Right renal cortex interstitium (tissue), 3 donors: ENCODE results near the gene SHANK1. TPM values are rescaled to one million over a fixed set of nuclear protein-coding genes. Genes with fewer than 3 reads are reported as not detected.

Experiments
- DNase-seq, 3 donors: peaks; one replicate each; pipeline ENCODE4 v3.0.0-alpha.2; 2013; ENCODE audit warnings: low read depth in 3 of 3, low spot score in 2 of 3
- polyA plus RNA-seq, 3 donors: library from polyadenylated mRNA; unstranded; fragments of 120-200 nt; gene quantifications; one replicate each; pipeline ENCODE4 v1.2.1, GENCODE V29; 2013; ENCODE audit not compliant: insufficient read length in 3 of 3

SHANK1 gene
- polyA plus RNA-seq, 3 donors: 3.5 to 5.0 (median 4.9) TPM

DNA sequence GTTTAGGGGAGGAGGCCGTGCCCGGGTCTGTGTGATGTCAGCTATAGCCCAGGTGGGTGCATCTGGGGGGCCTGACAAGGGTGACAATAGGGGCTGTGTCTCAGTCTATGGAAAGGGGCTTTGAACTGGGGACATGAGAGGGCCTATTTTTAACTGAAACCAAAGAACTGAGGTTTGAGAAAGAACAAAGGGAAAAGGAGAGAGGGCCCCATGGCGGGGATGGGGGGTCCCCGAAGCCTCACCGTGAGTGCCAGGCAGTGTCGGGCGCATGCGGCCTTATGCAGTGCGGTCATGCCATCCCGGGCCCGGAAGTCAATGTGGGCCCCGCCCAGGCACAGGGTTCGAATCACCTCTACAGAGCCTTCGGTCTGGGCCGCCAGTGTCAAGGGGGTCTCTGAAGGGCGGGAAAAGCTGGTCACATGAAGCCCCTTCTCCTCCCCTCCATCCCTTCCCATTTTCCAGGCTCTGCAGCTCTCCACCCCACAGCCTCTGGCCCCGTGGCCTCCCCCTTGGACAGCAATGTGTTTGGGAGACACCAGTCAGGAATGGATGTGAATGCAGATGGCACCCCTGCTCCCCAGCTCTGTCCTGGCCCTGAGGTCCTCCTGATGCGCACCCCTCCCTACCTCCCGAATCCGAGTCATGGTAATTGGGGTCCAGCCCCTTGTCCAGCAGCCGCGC, 5.9 kb downstream of the SHANK1 start:
- DNase-seq: no peak

DNA sequence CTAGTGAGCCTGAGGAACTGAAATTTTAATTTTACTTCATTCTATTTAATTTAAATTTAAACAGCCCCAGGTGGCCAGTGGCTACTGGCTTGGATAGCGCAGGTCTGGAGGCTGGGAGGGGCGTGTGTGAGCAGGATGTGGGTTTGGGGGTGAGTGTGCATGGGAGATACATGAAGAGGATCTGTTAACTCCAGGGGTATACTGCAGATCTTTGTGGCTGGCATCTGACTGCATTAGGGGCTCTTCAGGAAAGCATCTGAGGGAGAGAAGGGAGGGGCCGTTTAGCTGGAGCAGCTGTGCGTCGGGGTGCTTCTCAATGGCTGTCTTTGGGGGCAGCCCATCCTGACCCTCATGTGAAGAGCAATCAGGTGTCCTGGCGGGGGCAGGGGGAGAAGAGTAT, 6.8 kb downstream of the SHANK1 start:
- no peak for DNase-seq

DNA sequence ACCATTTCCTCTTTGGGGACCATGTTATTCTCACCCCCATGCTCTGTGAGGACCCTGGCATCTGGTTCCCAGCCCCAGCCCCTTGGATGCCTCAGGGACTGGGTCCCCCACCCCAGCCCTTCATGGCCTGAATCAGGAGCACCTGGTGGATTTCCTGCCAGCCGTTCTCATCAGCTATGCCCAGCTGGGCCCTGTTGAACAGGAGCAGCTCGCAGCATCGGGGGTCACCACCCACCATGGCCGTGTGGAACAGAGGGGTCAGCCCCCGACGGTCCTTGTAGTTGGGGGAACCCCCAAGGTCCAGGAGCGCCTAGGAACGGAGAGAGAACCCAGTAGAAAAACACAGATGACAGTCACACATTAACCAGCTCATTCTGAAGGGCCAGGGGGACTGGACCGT, 7.8 kb downstream of the SHANK1 start:
- DNase-seq: no peak

DNA sequence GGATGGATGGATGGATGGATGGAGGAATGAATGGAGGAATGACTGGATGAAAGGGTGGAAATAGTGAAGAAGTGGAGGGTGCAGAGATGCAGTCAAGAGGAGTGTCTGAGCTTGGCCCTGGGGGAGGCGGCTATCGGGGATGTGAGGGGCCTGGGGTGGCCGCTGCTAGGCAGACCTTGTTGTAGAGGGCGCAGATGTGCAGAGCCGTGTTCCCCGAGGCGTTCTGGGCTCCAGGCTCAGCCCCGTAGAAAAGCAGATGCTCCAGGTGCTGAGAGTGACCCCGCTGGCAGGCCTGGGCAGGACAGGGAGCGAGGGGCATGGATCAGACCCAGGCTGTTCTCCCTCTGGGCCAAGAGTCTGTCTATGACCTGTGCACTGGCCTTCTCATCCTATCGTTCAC, 8.4 kb downstream of the SHANK1 start:
- no peak for DNase-seq

DNA sequence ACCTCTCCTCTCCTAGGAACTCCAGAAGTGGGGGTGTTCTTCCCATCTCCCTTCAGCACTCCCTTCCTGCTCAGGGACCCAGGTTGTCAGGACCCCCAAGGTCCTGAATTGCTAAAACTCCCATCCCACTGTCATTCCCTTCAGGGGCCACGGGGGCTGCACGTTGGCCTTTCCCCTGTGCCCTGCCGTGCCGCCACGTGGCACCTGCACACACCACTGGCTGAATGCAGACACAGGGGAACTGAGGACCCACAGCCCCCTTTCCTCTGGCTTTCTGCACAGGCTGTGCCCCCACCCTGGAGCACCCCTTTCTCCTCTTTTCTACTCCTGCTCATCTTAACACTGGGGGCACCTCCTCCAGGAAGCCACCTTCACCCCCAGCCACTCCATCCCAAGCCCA, 9.0 kb downstream of the SHANK1 start:
- DNase-seq: no peak

DNA sequence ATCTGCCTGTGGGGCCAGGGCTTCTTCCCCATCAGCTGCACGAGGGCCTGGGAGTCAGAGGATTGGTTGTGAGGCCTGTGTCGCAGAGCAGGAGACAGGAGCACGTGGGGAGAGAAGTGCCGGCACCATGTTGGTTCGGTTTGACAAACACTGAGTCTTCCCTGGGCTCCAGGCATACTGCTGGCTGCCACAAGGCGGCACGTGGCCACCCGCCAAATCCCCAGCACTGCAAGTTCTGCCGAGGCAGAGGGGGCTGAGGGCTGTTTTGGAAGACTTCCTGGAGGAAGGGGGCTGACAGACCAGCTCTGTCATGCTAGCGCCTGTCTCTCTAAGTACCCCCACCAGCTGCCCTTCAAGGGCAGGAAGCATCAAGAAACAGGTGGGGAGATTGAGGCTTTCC, 9.5 kb downstream of the SHANK1 start:
- DNase-seq: no peak

DNA sequence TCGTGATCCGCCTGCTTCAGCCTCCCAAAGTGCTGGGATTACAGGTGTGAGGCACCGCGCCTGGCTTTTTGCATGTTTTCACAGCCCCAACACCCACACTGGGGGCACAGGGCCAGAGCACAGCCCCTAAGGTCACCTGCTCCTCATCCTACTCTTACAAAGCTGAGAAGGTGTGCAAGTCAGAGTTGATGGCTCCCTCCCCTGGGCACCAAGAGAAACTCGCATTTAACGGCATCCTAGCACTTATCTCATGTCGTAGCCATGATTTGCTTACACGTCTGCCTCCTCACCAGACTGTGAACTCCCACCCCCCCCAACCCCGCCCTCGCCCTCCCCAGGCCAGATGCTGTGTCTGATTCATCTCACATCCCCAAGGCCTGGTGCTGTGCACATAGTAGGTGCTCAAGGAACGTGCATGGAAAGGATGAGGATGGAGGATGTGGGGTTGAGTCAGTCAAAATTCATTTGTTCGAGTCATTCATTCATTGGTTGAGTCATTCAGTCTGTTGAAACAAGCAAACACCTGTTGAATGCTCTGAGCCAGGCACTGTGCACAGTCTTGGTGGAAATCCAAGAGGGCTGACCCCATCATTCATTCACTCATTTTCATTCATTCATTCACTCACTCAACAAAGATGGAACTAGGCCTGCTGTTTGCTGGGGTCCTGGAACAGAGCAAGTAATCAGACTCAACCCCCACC, 11.3 kb downstream of the SHANK1 start:
- DNase-seq: no peak

DNA sequence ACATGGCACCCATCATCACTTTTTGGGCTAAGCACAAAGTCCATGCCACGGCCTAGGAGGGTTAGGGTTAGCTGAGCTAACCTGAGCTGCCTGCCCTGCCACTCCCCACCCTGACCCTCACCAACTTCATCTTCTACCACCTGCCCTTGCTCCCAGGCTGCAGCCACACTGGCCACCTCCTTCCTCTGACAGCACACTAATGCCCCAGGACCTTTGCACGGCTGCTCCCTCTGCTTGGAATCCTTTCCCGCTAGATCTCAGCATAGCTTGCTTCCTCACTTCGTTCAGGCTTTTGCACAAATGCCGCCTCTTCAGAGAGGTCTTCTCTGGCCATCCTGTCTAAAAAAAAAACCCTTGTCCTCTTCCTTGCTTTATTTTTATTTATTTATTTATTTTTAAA, 13.2 kb downstream of the SHANK1 start:
- DNase-seq: no peak

DNA sequence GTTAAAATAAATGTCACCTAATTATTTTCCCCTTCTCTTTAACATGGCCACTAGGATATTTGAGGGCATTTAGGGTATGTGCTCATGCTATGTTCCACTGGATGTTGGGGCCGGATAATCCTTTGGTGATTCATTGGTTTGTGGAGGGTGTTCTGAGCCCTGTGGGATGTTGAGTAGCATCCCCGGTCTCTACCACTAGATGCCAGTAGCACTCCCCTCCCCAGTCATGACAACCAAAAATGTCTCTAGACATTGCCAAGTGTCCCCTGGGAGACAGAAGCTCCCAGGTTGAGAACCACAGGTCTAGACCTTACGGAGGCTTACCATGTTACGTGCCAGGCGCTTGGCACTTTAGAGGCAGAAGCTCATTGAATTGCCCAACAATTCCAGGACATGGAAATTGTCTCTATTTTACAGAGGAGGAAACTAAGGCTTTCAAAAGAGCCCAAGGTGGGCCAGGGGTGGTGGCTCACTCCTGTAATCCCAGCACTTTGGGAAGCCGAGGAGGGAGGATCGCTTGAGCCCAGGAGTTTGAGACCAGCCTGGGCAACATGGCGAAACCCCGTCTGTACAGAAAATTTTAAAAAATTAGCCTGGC, 14.1 kb downstream of the SHANK1 start:
- DNase-seq: no peak

DNA sequence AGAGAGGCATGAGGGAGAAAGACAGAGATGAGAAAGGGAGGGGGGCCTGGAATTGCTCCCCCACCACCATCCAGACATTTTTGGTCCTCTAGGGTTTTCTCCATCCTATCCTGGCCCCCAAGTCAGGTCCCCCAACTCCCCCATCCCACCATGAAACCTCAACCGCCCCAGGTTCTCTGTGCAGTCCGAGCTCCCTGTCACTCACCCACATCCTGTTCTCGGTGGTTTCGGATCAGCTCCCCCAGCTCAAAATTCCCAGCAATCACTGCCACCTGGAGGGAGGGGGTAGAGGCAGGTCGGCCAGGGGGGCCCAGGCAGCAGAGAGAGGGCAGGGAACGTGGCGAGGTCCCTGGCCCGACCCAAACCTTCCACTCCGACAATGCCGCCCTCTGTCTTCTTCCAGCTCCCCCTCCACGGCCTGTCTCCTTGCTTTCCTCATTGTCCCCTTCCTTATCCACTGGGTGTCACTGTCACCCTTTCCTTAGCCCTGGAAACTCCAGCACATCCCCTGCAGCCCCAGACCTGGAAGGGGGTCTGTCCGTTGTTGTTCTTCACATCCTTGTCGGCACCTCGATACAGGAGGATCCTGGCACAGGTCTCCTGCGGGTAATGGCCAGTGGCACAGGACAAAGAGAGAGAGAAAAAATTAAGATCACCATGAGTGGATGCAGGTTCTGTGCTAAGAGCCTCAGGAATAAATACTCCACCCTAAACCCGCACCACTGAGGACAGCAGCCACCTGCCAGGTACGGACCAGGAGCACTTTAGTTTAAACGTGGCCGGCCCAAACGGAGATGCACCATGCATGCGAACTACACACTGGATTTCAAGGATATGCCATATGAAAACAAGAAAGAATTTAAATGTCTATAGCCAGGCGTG, 15.4 kb downstream of the SHANK1 start:
- DNase-seq: no peak

DNA sequence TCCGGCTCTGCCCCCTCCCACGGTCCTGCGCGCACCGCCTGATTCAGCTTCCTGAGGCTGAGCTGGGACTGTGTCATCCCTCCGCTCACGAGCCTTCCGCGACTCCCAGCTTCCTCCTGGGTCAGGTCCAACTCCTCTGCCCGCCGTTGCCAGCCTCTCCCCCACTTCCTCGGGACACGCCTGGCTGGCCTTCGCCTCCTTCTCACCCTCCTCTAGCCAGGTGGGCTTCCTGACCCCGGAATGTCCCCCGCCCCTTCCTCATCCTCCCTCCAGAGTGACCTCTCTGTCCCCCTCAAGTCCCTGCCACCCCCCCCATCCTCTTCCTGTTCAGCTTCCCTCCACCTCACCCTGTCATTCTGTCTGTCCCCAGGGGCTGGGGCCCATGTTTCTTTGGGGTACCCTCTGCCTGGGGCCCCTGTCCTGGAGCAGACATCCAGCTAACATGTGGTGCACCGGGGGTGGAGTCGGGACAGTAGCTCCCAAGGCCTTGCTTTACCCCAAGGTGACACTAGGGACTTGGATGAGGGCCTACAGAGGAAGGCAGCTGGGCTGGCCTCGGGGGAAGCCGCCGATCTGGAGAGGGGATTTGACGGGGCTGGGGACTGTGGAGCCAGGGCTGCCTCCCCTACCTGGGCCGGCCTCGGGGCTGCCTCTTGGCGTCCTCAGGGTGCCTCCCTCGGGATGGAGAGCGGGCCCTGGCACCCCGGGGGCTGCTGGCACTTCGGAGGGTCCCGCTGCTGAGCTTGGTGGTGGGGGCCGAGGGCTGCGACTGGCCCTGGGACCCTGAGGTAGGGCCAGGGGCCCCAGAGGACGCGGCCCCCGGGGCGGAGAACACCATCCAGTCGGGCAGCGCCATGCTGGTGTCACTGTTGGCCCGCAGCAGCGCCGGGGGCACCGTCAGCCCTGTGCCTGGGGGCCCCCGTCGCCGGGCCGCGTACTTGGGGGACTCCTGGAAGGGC, 16.5 kb downstream of the SHANK1 start:
- no peak for DNase-seq

DNA sequence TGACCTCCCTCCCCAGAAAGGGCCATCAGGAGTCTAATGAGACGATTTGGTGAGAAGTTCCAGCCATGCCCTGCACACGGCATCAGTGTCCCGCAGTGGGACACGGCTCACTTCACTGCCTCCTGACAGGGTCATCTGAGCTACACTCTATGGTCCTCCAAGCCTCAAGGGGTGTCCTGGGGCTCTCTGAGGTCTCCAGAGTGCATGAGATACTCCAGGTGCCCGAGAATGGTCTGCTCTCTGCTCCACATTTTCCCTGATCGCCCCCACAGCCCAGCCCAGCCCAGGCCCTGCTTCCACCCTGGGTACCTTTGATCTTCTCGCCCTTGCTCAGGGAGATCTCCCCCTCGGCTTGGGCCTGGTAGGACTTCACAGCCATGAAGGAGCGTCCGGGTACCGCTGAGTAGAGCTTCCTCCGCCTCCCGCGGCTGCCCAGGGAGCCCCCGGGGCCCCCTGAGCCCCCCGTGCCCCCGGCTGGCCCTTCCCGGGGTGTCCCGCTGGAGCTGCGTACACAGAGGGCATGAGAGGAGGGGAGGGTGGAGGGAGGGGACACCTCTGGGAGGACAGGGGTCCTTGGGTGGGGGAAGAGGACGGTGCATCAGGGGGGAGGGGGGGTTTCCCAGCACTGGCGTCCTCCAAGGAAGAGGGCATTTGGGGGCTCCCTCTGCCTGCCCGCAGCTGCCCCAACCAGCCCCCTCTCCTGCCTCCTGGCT, 17.3 kb downstream of the SHANK1 start:
- no peak for DNase-seq

DNA sequence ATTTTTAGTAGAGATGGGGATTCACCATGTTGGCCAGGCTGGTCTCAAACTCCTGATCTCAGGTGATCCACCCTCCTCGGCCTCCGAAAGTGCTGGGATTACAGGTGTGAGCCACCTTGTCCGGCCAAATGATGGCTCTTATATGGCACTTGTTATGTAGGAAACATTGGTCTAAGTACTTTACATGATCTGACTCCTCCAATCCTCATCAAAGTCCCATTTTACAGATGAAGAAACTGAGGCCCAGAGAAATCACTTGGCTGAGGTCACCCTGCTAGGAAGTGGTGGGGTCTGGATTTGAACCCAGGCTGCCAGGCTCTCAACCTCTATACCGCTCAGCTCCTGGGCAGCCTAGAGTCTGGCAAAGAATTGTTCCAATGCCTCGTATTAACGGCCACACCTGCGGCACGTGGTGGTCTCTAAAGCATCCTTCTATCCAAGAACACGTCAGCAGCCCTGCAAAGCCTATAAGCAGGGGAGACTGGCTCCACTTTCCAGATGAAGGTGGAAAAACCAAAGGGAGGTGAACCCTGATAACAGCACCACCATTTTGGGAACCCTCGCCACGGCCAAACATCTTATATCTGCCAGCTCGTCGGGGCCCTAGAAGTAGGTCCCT, 18.1 kb downstream of the SHANK1 start:
- DNase-seq: no peak

DNA sequence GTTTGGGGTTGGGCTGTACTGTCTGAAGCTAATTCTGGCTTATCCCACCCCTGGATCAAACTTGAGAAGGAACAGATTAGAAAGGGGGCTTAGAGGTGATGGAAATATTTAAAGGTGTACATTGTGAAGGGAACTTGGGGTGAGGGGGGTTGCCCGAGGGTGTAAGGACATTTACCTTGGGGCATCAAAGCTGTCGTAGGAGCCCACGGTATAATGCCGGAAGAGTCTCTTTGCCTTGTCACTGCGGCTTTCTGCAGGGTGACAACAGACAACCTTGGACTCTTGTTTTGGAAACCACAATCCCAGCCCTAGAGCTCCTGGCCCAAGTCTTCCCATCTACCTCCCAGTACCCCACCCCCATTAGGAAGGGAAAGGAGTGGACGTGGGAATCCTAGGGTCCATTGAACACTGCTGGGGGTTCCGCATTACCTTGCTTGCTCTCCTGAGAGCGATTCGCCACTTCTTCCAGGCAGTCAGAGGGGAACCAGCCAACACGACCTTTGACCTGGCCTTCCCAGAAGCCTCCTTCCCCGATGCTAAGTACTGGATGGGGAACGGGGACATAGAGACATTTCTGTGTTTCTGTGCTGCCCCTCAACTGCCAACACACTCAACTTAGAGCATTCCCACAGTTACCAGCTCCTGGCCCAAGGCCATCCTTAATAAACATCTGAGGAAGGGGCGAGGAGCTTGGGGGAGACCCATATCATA, 22.0 kb downstream of the SHANK1 start:
- no peak for DNase-seq

DNA sequence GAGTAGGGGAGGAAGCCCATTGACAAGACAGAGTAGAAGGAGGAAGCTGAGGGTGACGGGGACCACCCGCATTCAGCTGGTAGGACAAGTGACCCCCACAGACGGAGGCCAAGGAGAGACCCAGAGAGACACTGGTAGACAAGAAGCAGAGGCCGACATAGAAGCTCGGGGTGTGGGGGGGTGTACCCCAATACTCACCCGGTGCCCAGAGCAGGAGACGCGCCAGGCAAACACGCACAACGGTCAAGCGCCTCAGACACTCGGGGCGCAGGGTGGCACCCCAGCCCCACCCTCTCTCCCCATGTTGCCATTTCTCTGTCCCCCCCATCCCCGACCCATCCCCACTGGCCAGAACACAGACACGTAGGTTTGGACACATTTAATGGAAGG, 23.5 kb downstream of the SHANK1 start:
- no peak for DNase-seq

DNA sequence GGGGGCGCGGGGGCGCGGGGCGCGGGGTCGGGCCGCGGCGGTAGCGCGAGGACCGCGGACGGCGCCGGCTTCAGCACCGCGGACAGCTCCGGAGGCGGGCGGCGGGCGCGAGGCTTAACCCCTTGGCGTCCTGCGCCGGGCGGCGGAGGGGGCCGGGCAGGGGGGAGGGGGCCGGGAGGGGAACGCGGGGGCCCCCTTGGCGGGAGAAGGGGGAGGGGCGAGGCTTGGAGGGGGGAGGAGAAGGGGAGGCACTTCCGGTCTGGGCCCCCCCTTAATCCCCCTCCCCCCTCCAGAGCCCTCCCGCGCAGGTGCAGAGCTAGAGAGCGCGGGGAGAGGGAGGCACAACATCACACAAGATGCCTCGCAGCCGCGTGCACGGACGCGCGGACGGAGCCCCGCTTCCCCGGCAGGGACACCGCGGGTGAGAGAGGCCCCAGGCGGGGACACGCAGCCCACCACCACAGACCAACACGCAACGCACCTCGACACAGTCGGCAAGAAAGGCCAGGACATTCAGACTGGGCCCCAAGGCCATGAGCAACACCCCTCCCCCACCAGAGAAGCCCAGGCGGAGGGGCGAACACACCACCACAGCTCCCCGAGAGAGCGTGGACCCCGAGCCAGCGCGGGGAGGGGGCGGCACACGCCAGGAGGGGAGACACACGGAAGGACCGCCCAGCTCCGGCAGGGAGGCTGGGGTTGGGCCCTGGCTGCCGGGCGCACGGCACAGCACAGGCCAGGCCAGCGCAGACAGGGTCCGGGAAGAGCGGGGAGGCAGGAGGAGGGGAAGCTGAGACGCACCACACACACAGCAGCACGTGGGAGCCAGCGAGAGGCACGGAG, 24.1 kb downstream of the SHANK1 start:
- no peak for DNase-seq

DNA sequence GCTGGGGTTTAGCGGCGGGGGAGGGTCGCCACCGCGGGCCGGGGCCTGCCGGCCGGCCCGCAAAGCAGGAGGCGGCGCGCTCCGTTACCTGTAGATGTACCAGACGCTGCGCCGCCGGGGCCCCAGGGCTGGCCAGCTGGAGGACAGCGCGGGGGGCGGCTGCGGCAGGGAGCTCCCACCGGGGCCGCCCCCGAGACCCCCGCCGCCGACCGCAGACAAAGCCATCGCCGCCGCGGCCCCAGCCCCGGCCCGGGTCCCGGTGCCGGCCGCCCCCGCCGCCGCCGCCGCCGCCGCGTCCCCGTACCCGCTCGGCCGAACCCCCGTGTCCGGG, 24.8 kb downstream of the SHANK1 start:
- no peak for DNase-seq
